Caco-2 (cell line): Measurements from ENCODE around the gene MRFAP1. TPM values are rescaled to one million over a fixed set of nuclear protein-coding genes. Genes with fewer than 3 reads are reported as not detected.

Experiments used
- BruUV-seq: library from RNA; stranded (reverse); fragments of 400-500 nt; replicated peaks from 2 replicates; lab custom pipeline; 2021; lab: Mats Ljungman, UMichigan
- CTCF ChIA-PET: fragments of 300-600 bp; sonication (Branson Sonifier 250); formaldehyde crosslinking; loops from one replicate; lab custom pipeline; 2022; ENCODE audit warnings: antibody characterized with exemption; lab: Charles Lee
- POLR2A ChIA-PET: fragments of 300-600 bp; sonication (Branson Sonifier 250); formaldehyde crosslinking; loops from one replicate; lab custom pipeline; 2022; ENCODE audit warnings: antibody characterized with exemption; lab: Charles Lee
- DNase-seq, 2 experiments: peaks; one replicate each; pipeline versions ENCODE4 v3.0.0 to v3.0.0-alpha.2; 2020 to 2022
- H3K27me3 ChIP-seq: replicated peaks from 2 replicates; pipeline ENCODE4 v1.6.0; 2011; ENCODE audit warnings: low read length; ENCODE audit not compliant: control insufficient read depth, insufficient read depth
- H3K36me3 ChIP-seq: 2 replicates; pipeline ENCODE4 v1.5.1; 2011; ENCODE audit warnings: low read length; ENCODE audit not compliant: control insufficient read depth, insufficient read depth
- H3K4me1 ChIP-seq: fragments of 250-450 bp; sonication (Bioruptor Pico); 2 replicates; pipeline ENCODE4 v1.5.1; 2020; ENCODE audit warnings: mild to moderate bottlenecking
- H3K4me3 ChIP-seq: 2 replicates; pipeline ENCODE4 v1.5.1; 2011; ENCODE audit warnings: low read depth, mild to moderate bottlenecking, control low read depth, low read length
- H3K9me3 ChIP-seq: fragments of 250-450 bp; sonication (Bioruptor Pico); 2 replicates; pipeline ENCODE4 v1.5.1; 2020; ENCODE audit warnings: mild to moderate bottlenecking, moderate library complexity
- H3K27ac Mint-ChIP-seq: one replicate; pipeline ENCODE4 v1.8.0; 2022; ENCODE audit warnings: mixed read lengths; ENCODE audit not compliant: unreplicated experiment
- H3K27me3 Mint-ChIP-seq: one replicate; pipeline ENCODE4 v1.8.0; 2022; ENCODE audit warnings: mixed read lengths; ENCODE audit not compliant: insufficient read depth, unreplicated experiment
- H3K36me3 Mint-ChIP-seq: one replicate; pipeline ENCODE4 v1.8.0; 2022; ENCODE audit warnings: mild to moderate bottlenecking, mixed read lengths; ENCODE audit not compliant: insufficient read depth, unreplicated experiment
- H3K4me1 Mint-ChIP-seq: one replicate; pipeline ENCODE4 v1.8.0; 2022; ENCODE audit warnings: low read depth, mixed read lengths; ENCODE audit not compliant: unreplicated experiment
- H3K4me3 Mint-ChIP-seq: one replicate; pipeline ENCODE4 v1.8.0; 2022; ENCODE audit warnings: mild to moderate bottlenecking, moderate library complexity, mixed read lengths; ENCODE audit not compliant: unreplicated experiment
- H3K9me3 Mint-ChIP-seq: one replicate; pipeline ENCODE4 v1.8.0; 2022; ENCODE audit warnings: mixed read lengths; ENCODE audit not compliant: unreplicated experiment
- CTCF ChIP-seq, 2 experiments: fragments of 200-600 bp in 1 of 2; IDR thresholded peaks; 1 replicate in 1 of 2; 2 replicates in 1 of 2; pipeline versions ENCODE4 v1.5.1 to v1.8.0; 2011 to 2022; ENCODE audit warnings: antibody characterized with exemption in 1 of 2, control low read depth in 1 of 2, inconsistent platforms in 1 of 2, low read depth in 1 of 2, low read length in 1 of 2, mild to moderate bottlenecking in 1 of 2, moderate library complexity in 1 of 2; ENCODE audit not compliant: insufficient read depth in 1 of 2, severe bottlenecking in 1 of 2, unreplicated experiment in 1 of 2
- intact Hi-C: fragments of 100-400 bp; cut with micrococcal nuclease; formaldehyde crosslinking; loops from one replicate; pipeline ENCODE4 v1.10.0; 2022; ENCODE audit not compliant: unreplicated experiment
- total RNA-seq: library from RNA; stranded (reverse); gene quantifications from 2 replicates; pipeline ENCODE4 v1.2.3, GENCODE V29; 2022

MRFAP1 gene
- total RNA-seq, 1 experiment from 2014 or later: 254 TPM

DNA sequence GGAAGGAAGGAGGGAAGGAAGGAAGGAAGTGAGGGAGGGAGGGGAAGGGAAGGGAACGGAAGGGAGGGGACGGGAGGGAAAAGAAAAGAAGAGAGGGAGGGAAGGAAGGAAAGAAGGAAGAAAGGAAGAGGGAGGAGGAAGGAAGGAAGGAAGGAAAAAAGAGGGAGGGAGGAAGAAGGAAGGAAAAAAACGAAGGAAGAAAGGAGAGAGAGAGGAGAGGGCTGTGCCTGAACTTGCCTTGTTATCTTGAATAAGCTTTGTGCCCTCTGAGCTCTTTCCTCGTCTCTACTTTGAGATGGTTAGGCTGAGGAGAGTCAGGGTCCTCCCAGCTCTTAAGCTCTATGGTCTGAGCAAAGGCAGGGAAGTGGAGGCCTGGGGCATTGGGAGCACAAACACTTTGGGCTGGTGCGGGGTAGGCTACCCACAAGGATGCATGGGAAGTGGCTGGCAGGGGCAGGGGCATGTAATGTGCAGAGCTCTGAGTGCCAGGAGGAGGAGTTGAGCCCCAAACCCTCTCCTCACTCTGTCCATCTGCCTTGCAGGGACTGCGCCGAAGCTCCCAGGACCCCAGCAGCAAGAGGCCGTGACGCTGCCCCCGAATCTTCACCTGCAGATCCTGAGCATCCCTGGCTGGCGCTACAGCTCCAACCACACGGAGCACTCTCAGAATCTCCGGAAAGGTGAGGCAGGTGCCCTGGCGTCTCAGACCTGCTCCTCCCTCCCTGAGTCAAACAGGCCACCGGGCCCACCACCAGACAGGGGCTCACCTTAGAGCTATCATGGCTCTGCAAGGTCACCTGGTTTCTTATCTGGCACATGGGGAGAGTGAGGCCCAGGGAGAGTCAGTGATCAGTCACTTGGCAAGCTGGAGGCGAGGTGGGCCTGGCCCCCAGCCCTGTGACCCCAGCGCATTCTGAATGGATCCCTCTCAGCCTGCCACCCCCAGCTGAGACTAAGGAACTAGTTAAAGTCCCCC is 26.5 kb upstream of the MRFAP1 start:
- Mint-ChIP-seq H3K9me3 (no peaks in the 10 kb centered on the region), H3K27ac (no peak overlapping the region), H3K36me3 (peaks cover 7% of the 10 kb centered on the region), H3K4me1 (no peaks in the 10 kb centered on the region), H3K4me3 (no peak overlapping the region), H3K27me3 (no peaks in the 10 kb centered on the region)
- POLR2A ChIA-PET: no interaction called here
- Histone ChIP-seq H3K27me3 (no peaks in the 10 kb centered on the region), H3K9me3 (no peaks in the 10 kb centered on the region), H3K36me3 (no peaks in the 10 kb centered on the region), H3K4me1 (no peaks in the 10 kb centered on the region), H3K4me3 (no peak overlapping the region)
- intact Hi-C loops: no loop called here
- no TSS peak for BruUV-seq
- TF ChIP-seq CTCF (IDR thresholded peaks at IDR 0.05; ENCODE audit: insufficient read depth in 1 of 2, low read depth in 1 of 2, low read length in 1 of 2, severe bottlenecking in 1 of 2, unreplicated experiment in 1 of 2): no peak
- CTCF ChIA-PET: no interaction called here
- DNase-seq: no peak

GRCh38 chr4:6614701-6615230 is 25.7 kb upstream of the MRFAP1 start:
- no peak overlapping the region for H3K27ac Mint-ChIP-seq
- ChIA-PET CTCF (no interaction called here), POLR2A (no interaction called here)
- no peak for TF ChIP-seq CTCF (IDR thresholded peaks at IDR 0.05; ENCODE audit: insufficient read depth in 1 of 2, low read depth in 1 of 2, low read length in 1 of 2, severe bottlenecking in 1 of 2, unreplicated experiment in 1 of 2)
- no peaks in the 10 kb centered on the region for H3K27me3 ChIP-seq
- no peaks in the 10 kb centered on the region for H3K9me3 ChIP-seq
- no peaks in the 10 kb centered on the region for H3K27me3 Mint-ChIP-seq
- H3K36me3 Mint-ChIP-seq: peaks cover 7% of the 10 kb centered on the region
- no peak overlapping the region for H3K4me3 ChIP-seq
- H3K4me1 Mint-ChIP-seq: no peaks in the 10 kb centered on the region
- no TSS peak for BruUV-seq
- H3K4me1 ChIP-seq: no peaks in the 10 kb centered on the region
- no peak overlapping the region for H3K4me3 Mint-ChIP-seq
- no peak for DNase-seq
- intact Hi-C loops: no loop called here
- H3K36me3 ChIP-seq: no peaks in the 10 kb centered on the region
- no peaks in the 10 kb centered on the region for H3K9me3 Mint-ChIP-seq

DNA sequence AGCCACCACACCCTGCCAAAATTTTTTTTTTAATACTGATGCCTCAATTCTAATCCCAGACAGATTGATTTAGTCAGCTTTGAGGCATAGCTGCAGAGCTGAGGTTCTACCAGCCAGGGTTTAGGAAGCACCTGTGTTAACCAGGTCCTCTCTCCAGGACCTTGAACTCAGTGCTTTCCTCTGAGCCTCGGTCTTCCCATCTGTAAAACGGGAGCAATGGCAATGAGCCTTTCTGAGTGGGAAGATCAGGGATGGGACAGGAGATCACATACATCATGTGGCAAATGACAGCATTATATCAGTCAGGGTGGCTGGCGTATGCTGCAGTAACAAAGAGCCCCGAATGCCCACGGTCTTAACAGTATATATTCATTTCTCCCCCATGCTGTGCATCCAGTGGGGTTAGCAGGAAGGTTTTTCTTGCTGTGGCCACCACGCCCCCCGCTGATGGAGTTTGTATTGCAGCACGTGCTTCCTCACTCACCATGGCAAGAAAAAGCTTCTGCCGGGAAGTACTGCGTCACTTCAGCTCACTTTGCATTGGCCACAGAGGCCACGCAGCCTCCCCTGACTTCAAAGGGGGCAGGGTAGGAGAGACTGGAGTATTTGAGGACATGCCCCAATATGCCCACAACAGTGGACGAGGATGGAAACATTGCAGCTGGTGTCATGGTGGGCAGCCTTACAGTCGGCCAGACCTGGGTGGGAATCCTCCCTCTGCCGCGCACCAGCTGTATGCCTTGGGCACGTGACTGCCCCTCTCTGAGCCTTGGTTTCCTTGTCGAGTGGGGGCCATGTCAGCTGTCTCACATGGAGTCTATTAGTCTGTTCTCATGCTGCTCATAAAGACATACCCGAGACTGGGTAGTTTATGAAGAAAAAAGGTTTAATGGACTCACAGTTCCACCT is 24.1 kb upstream of the MRFAP1 start:
- Histone ChIP-seq H3K4me3 (no peak overlapping the region), H3K27me3 (no peaks in the 10 kb centered on the region), H3K4me1 (no peaks in the 10 kb centered on the region), H3K36me3 (no peaks in the 10 kb centered on the region), H3K9me3 (no peaks in the 10 kb centered on the region)
- no TSS peak for BruUV-seq
- Mint-ChIP-seq H3K36me3 (peaks cover 7% of the 10 kb centered on the region), H3K27me3 (no peaks in the 10 kb centered on the region), H3K9me3 (no peaks in the 10 kb centered on the region), H3K4me1 (no peaks in the 10 kb centered on the region), H3K4me3 (no peak overlapping the region), H3K27ac (no peak overlapping the region)
- POLR2A ChIA-PET: no interaction called here
- CTCF ChIA-PET: no interaction called here
- no peak for TF ChIP-seq CTCF (IDR thresholded peaks at IDR 0.05; ENCODE audit: insufficient read depth in 1 of 2, low read depth in 1 of 2, low read length in 1 of 2, severe bottlenecking in 1 of 2, unreplicated experiment in 1 of 2)
- intact Hi-C loops: no loop called here
- DNase-seq: no peak
